GM10266 (cell line): ENCODE measurements around the gene TACR1.

Experiments used
- DNase-seq: peaks from one replicate; pipeline ENCODE4 v3.0.0; 2012; ENCODE audit errors: extremely low spot score
- TF ChIP-seq, protein P1 (sequence below): IDR thresholded peaks from 2 replicates; pipeline ENCODE4 v1.5.1; 2012; ENCODE audit warnings: mild to moderate bottlenecking, low read depth; ENCODE audit not compliant: control insufficient read depth, insufficient read depth; ENCODE audit errors: missing control alignments

Gene TACR1

GRCh38 chr2:75077909-75078308 lies 121.4 kb downstream of the TACR1 start:
- DNase-seq: peak; percentile 20
- TF ChIP-seq, protein P1, sequence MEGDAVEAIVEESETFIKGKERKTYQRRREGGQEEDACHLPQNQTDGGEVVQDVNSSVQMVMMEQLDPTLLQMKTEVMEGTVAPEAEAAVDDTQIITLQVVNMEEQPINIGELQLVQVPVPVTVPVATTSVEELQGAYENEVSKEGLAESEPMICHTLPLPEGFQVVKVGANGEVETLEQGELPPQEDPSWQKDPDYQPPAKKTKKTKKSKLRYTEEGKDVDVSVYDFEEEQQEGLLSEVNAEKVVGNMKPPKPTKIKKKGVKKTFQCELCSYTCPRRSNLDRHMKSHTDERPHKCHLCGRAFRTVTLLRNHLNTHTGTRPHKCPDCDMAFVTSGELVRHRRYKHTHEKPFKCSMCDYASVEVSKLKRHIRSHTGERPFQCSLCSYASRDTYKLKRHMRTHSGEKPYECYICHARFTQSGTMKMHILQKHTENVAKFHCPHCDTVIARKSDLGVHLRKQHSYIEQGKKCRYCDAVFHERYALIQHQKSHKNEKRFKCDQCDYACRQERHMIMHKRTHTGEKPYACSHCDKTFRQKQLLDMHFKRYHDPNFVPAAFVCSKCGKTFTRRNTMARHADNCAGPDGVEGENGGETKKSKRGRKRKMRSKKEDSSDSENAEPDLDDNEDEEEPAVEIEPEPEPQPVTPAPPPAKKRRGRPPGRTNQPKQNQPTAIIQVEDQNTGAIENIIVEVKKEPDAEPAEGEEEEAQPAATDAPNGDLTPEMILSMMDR: no peak

DNA sequence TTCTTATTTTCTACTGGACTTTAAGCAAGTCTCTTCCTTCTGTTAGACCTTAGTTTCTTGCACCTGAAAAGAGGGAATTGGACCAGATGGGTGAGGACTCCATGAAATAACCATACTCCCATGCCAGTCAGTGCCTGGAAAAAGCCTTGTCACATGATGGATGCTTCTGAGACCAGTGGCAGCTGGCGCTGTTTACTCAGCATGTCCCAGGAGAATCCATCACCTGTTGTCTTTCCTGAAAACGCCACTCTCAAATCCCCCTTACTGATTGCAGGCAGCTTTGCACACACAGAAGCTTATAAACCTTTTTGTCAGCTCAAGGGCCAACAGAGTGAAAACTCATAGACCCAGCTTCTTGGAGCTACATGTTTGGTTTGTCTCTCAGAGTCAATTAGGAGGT lies 123.2 kb downstream of the TACR1 start:
- TF ChIP-seq, protein P1: no peak
- DNase-seq: no peak

DNA sequence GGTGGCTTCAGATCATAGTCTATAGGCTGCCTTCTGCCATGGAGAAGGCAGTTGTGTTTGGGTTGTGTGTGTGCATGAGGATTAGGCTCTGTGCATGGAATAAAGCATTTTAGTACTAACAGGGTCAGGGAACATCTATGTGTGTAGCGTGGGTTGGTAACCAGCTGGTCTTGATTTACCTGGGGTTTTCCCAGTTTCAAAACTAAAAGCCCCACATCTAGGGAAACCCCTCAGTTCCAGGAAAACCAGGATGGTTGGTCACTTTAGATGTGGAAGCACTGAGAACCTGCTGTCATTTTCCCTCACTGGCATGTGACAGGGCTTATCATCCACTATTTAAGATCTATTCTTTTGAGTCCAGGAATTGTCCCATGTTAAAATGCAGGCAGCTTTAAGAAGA lies 124.6 kb downstream of the TACR1 start:
- DNase-seq: no peak
- TF ChIP-seq, protein P1: no peak

- TF ChIP-seq, protein P1: no peak
- DNase-seq: no peak
Observed at GRCh38 chr2:75074228-75074627, 125.1 kb downstream of the TACR1 start.

DNA sequence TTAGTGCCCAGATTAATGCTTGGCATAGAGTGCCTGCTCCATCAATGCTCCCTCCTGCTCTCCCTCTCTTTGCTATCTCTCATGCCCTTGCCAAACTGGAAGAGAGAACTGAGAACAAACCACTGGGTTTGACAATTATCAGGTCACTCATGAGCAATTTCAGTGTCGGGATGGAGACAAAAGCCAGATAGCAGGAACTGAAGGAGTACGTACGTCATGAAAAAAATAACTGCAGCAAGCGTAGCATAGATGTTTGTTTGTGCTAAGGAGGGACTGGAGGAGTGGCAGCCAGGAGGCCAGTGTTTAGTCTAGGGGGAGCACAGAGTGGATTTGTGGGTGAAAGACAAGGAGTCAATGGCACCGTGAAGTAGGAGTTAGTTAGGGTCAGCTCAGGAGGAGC lies 127.6 kb downstream of the TACR1 start:
- no peak for DNase-seq
- TF ChIP-seq, protein P1: no peak

DNA sequence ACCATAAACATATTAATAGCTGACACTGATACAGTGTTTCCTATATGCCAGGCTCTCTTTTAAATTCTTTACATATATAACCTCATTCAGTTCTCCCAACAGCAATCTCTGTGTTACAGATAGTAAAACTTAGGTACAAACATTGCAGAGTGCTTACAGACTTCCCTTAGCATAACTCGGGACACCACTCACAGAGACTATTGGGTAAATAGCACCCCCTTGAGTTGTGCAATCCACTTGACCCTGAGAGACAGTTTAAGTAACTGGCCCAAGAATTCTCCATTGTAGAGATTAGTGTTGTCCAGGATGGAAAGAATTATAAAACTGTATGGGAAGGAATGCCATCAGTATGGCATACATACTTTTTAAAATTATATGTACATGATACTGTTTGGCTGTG lies 130.8 kb downstream of the TACR1 start:
- DNase-seq: no peak

DNA sequence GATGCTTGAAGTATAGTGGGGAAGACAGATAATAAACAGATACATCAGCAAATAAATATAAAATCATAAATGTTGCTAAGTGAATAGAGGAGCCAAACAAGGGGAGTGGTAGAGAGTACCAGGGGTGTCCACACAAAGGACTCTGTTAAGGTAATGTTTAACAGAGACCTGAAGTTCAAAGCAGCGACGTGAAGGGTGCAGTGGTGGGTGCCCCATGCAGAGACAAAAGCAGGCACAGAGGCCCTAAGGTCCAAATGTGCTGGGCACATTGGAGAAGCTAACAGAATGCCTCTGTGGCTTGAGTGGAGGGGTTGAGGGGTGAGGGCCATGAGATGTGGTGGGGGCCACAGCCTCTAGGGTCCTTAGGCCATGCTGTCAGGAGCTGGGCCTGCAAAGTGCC lies 131.8 kb downstream of the TACR1 start:
- TF ChIP-seq, protein P1: no peak
- DNase-seq: no peak

More for the DNA sequence above, 130.8 kb downstream of the TACR1 start:
- TF ChIP-seq, protein P1: no peak
